ENCODE results near the gene ZC3H12A.

ZC3H12A gene

DNA sequence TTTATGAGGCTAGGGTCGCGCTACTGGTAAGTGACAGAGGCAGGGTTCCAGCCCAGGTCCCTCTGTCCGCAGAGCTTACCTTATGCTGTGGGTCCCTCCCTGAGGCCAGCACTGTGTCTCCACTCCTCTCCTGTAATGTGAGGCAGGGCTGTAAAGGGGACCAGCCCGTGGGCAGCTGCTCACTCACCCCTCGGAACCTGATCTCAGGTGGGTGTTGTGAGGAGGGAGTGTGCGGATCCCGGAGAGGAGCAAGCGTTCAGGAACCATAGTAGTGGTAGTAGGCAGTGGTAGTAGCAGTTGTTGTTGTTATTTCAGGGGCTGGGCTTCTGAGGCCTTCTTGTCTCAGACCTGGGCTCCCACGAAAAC lies 1.7 kb downstream of the ZC3H12A start:
- TF ChIP-seq, protein P1, sequence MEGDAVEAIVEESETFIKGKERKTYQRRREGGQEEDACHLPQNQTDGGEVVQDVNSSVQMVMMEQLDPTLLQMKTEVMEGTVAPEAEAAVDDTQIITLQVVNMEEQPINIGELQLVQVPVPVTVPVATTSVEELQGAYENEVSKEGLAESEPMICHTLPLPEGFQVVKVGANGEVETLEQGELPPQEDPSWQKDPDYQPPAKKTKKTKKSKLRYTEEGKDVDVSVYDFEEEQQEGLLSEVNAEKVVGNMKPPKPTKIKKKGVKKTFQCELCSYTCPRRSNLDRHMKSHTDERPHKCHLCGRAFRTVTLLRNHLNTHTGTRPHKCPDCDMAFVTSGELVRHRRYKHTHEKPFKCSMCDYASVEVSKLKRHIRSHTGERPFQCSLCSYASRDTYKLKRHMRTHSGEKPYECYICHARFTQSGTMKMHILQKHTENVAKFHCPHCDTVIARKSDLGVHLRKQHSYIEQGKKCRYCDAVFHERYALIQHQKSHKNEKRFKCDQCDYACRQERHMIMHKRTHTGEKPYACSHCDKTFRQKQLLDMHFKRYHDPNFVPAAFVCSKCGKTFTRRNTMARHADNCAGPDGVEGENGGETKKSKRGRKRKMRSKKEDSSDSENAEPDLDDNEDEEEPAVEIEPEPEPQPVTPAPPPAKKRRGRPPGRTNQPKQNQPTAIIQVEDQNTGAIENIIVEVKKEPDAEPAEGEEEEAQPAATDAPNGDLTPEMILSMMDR (IDR thresholded peaks at IDR 0.05; ENCODE audit: low read depth, low read length, poor library complexity, severe bottlenecking), result no peak
- TF ChIP-seq EZH2phosphoT487 (IDR thresholded peaks at IDR 0.05; ENCODE audit: borderline replicate concordance, low read length), result no peak
- peaks cover 61% of the 10 kb centered on the region for H3K36me3 ChIP-seq (ENCODE audit: control insufficient read depth, low read length)
- peaks cover 61% of the 10 kb centered on the region for H3K79me2 ChIP-seq (ENCODE audit: control insufficient read depth, low read length)

DNA sequence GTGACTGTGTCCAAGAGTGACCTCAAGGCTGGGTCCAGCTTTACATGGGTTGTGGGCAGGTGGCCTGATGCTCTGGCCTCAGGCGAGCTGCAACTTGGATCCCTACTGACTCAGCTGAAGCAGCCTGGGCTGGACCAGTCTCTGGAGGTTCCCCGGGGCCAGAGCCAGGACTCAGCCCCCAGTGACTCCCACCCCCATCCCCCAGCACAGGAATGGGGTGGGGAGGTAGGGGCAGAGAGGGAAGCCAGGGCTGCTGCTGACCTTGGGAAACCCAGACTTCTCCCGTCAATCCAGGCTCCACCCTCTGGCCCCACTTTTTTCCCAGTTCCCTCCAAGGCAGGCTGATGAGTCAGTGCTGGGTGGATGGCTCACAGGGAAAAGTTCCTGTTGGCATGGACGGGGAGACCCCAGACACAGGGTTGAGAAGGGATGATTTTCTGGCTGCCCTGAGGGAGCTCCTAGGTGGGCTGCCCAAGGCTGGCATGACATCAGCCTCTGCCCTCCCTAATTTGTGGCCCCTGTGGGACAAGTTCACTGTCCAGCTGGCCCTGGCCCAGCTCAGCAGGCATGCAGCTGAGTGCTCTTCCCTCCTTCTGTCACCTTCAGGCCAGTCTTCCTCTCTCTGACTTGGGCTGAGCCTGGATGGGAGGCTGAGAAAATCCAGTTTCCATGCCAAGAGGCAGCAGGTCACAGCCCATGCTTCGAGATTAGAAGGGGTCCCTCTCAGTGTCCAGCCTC lies 2.2 kb downstream of the ZC3H12A start:
- Histone ChIP-seq H3K79me2 (ENCODE audit: control insufficient read depth, low read length) (peaks cover 61% of the 10 kb centered on the region), H3K27me3 (ENCODE audit: control insufficient read depth, low read length) (peaks cover 14% of the 10 kb centered on the region), H3K4me3 (ENCODE audit: low read length) (peak overlapping the region; percentile 95), H3K27ac (ENCODE audit: low read depth, low read length) (peak overlapping the region; percentile 85), H3K36me3 (ENCODE audit: control insufficient read depth, low read length) (peaks cover 66% of the 10 kb centered on the region), H3K9me3 (ENCODE audit: control insufficient read depth, insufficient read depth, low read length) (no peaks in the 10 kb centered on the region), H4K20me1 (ENCODE audit: control insufficient read depth, insufficient read depth, low read depth, low read length) (peaks cover 10% of the 10 kb centered on the region; the same call in 1 of the 2 replicates), H3F3A (ENCODE audit: control insufficient read depth, insufficient read depth) (peaks cover 19% of the 10 kb centered on the region), H3K4me2 (ENCODE audit: low read length) (peak overlapping the region; percentile 82), H3K4me1 (ENCODE audit: control insufficient read depth, low read length) (peaks cover 57% of the 10 kb centered on the region), H3K9me2 (replicated peaks; ENCODE audit: control insufficient read depth, low read length) (no peaks in the 10 kb centered on the region)
- TF ChIP-seq, protein P1 (IDR thresholded peaks at IDR 0.05; ENCODE audit: low read depth, low read length, poor library complexity, severe bottlenecking), result no peak
- no peak for TF ChIP-seq EZH2phosphoT487 (IDR thresholded peaks at IDR 0.05; ENCODE audit: borderline replicate concordance, low read length)

More for the DNA sequence above, 1.7 kb downstream of the ZC3H12A start:
- Histone ChIP-seq H3K27ac (ENCODE audit: low read depth, low read length) (peak overlapping the region; percentile 85), H3K9me2 (replicated peaks; ENCODE audit: control insufficient read depth, low read length) (no peaks in the 10 kb centered on the region), H4K20me1 (ENCODE audit: control insufficient read depth, insufficient read depth, low read depth, low read length) (peaks cover 10% of the 10 kb centered on the region; the same call in 1 of the 2 replicates), H3K4me1 (ENCODE audit: control insufficient read depth, low read length) (peaks cover 57% of the 10 kb centered on the region), H3K27me3 (ENCODE audit: control insufficient read depth, low read length) (peaks cover 18% of the 10 kb centered on the region), H3K9me3 (ENCODE audit: control insufficient read depth, insufficient read depth, low read length) (no peaks in the 10 kb centered on the region), H3F3A (ENCODE audit: control insufficient read depth, insufficient read depth) (peaks cover 19% of the 10 kb centered on the region), H3K4me2 (ENCODE audit: low read length) (peak overlapping the region; percentile 82), H3K4me3 (ENCODE audit: low read length) (peak overlapping the region; percentile 95)

DNA sequence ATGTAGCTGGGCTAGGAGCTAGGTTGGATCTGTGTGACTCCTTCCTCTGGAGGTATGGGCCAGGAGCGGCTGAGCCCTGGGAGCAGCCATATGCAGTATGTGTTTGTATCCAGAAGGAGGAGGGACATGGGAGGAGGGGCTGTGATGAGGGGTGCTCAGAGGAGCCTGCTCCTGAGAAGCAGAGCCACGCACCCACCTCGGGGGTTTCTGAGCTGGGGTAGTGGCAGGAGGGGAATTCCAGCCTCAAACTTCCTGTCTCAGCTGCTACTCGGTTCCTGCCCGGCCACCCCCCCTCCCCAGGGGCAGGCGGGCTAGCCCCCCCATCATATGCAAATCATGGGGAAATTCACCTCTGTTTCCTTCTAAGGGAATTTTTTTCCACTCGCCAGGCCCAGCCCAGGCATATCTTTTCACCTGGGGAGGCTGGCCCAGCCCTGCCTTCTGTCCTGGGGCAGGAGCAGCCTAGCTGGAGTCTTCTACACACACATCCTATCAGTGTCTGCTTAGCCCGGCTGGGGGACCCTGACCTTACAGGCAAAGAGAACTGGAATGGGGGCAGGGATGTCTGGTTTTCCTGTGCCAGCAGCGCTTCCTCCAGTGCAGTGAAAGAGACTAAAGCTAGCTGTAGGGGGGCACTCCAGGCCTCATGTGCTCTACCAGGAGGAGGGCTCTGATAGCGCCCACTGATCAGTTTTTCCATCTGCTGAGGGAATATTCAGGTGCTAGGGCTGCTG lies 3.0 kb downstream of the ZC3H12A start:
- H3K4me3 ChIP-seq (ENCODE audit: low read length), result peak overlapping the region; percentile 95
- no peak for TF ChIP-seq EZH2phosphoT487 (IDR thresholded peaks at IDR 0.05; ENCODE audit: borderline replicate concordance, low read length)
- TF ChIP-seq, protein P1 (IDR thresholded peaks at IDR 0.05; ENCODE audit: low read depth, low read length, poor library complexity, severe bottlenecking), result no peak
- H3F3A ChIP-seq (ENCODE audit: control insufficient read depth, insufficient read depth), result peaks cover 19% of the 10 kb centered on the region

More for the DNA sequence above, 3.0 kb downstream of the ZC3H12A start:
- Histone ChIP-seq H3K4me1 (ENCODE audit: control insufficient read depth, low read length) (peaks cover 57% of the 10 kb centered on the region), H3K27me3 (ENCODE audit: control insufficient read depth, low read length) (0 out of 2 replicates have a peak, but pooled peaks cover 9% of the 10 kb centered on the region), H3K27ac (ENCODE audit: low read depth, low read length) (peak overlapping the region; percentile 85), H3K4me2 (ENCODE audit: low read length) (peak overlapping the region; percentile 82), H3K9me2 (replicated peaks; ENCODE audit: control insufficient read depth, low read length) (no peaks in the 10 kb centered on the region), H3K36me3 (ENCODE audit: control insufficient read depth, low read length) (peaks cover 74% of the 10 kb centered on the region), H3K9me3 (ENCODE audit: control insufficient read depth, insufficient read depth, low read length) (no peaks in the 10 kb centered on the region), H4K20me1 (ENCODE audit: control insufficient read depth, insufficient read depth, low read depth, low read length) (peaks cover 10% of the 10 kb centered on the region; the same call in 1 of the 2 replicates), H3K79me2 (ENCODE audit: control insufficient read depth, low read length) (peaks cover 61% of the 10 kb centered on the region)
